ENCODE results near the gene CHST6. TPM values are rescaled to one million over a fixed set of nuclear protein-coding genes. Genes with fewer than 3 reads are reported as not detected.

CHST6 gene
- total and polyA plus RNA-seq, 4 donors, result 2.2 to 8.5 (median 4.4) TPM

GRCh38 chr16:75537776-75538175 is 42.5 kb upstream of the CHST6 start:
- DNase-seq, result no peak
- 91 to 97% methylated on average over 4 of the region's 4 CpGs for WGBS, 2 donors
- no peak overlapping the region for H3K4me3 ChIP-seq

GRCh38 chr16:75535901-75536300 is 40.7 kb upstream of the CHST6 start, which contains the start of gene CHST5:
Gene CHST5, minus strand, starts transcription at chr16:75536108. Its CDS starts 5,724 bp downstream, at chr16:75530384.
- Histone ChIP-seq H3K9ac (ENCODE audit: insufficient read depth in 1 of 2, low read length in 2 of 2) (peak within 1 kb of the TSS in 1 of 2 donors; percentile 37), H3K27ac (ENCODE audit: low read depth in 1 of 2, low read length in 1 of 2) (no peak within 1 kb of the TSS), H3K27me3 (ENCODE audit: control insufficient read depth in 3 of 3, insufficient read depth in 3 of 3, low read length in 2 of 3) (no peaks in the 10 kb centered on the region), H3K9me3 (ENCODE audit: control insufficient read depth in 4 of 4, insufficient read depth in 3 of 4, low read length in 3 of 4) (no peaks in the 10 kb centered on the region), H3K4me1 (ENCODE audit: control insufficient read depth in 5 of 5, insufficient read depth in 5 of 5, low read length in 5 of 5) (no peaks in the 10 kb centered on the region), H3K4me3 (no peak within 1 kb of the TSS), H3K36me3 (ENCODE audit: control insufficient read depth in 4 of 4, insufficient read depth in 4 of 4, low read length in 4 of 4) (no peaks in the 10 kb centered on the region)
- TF ChIP-seq CTCF (IDR thresholded peaks at IDR 0.05; ENCODE audit: control extremely low read depth, extremely low read depth), result no peak
- ATAC-seq (ENCODE audit: insufficient read depth, low FRiP score), result no peak
- 83 to 87% methylated on average over 7 of the region's 7 CpGs for WGBS, 2 donors
- no peak for DNase-seq

More at GRCh38 chr16:75537776-75538175, 42.5 kb upstream of the CHST6 start:
- no peak for ATAC-seq (ENCODE audit: insufficient read depth, low FRiP score)
- no peak overlapping the region for H3K27ac ChIP-seq (ENCODE audit: low read depth in 1 of 2, low read length in 1 of 2)
- no peaks in the 10 kb centered on the region for H3K4me1 ChIP-seq (ENCODE audit: control insufficient read depth in 5 of 5, insufficient read depth in 5 of 5, low read length in 5 of 5)
- H3K36me3 ChIP-seq (ENCODE audit: control insufficient read depth in 4 of 4, insufficient read depth in 4 of 4, low read length in 4 of 4), result peaks cover 0 to 2% (median under 1%) of the 10 kb centered on the region in 4 donors
- no peak for TF ChIP-seq CTCF (IDR thresholded peaks at IDR 0.05; ENCODE audit: control extremely low read depth, extremely low read depth)
- no peak overlapping the region for H3K9ac ChIP-seq (ENCODE audit: insufficient read depth in 1 of 2, low read length in 2 of 2)
- no peaks in the 10 kb centered on the region for H3K9me3 ChIP-seq (ENCODE audit: control insufficient read depth in 4 of 4, insufficient read depth in 3 of 4, low read length in 3 of 4)
- H3K27me3 ChIP-seq (ENCODE audit: control insufficient read depth in 3 of 3, insufficient read depth in 3 of 3, low read length in 2 of 3), result no peaks in the 10 kb centered on the region

GRCh38 chr16:75535211-75535843 is 40.1 kb upstream of the CHST6 start:
- WGBS, 2 donors, result 73 to 77% methylated on average over 34 of the region's 34 CpGs
- H3K27me3 ChIP-seq (ENCODE audit: control insufficient read depth in 3 of 3, insufficient read depth in 3 of 3, low read length in 2 of 3), result no peaks in the 10 kb centered on the region
- no peak for TF ChIP-seq CTCF (IDR thresholded peaks at IDR 0.05; ENCODE audit: control extremely low read depth, extremely low read depth)
- no peak for ATAC-seq (ENCODE audit: insufficient read depth, low FRiP score)
- H3K9me3 ChIP-seq (ENCODE audit: control insufficient read depth in 4 of 4, insufficient read depth in 3 of 4, low read length in 3 of 4), result no peaks in the 10 kb centered on the region
- H3K9ac ChIP-seq (ENCODE audit: insufficient read depth in 1 of 2, low read length in 2 of 2), result peak overlapping the region in 1 of 2 donors; percentile 37
- no peak overlapping the region for H3K4me3 ChIP-seq
- no peaks in the 10 kb centered on the region for H3K4me1 ChIP-seq (ENCODE audit: control insufficient read depth in 5 of 5, insufficient read depth in 5 of 5, low read length in 5 of 5)
- no peak overlapping the region for H3K27ac ChIP-seq (ENCODE audit: low read depth in 1 of 2, low read length in 1 of 2)
- H3K36me3 ChIP-seq (ENCODE audit: control insufficient read depth in 4 of 4, insufficient read depth in 4 of 4, low read length in 4 of 4), result no peaks in the 10 kb centered on the region
- no peak for DNase-seq

All from lung (tissue), 12 donors.